Fibroblast of lung (primary cell): ENCODE measurements around the gene DGAT2. TPM values are rescaled to one million over a fixed set of nuclear protein-coding genes. Genes with fewer than 3 reads are reported as not detected.

Experiments used
- DNase-seq, 2 donors: peaks; one replicate each; pipeline versions ENCODE4 v3.0.0 to v3.0.0-alpha.2; 2010; ENCODE audit warnings: low read depth in 2 of 2
- H2AFZ ChIP-seq: 2 replicates; pipeline ENCODE4 v1.5.1; 2012; ENCODE audit warnings: low read length, control low read depth, inconsistent platforms
- H3K27ac ChIP-seq: 2 replicates; pipeline ENCODE4 v1.5.1; 2011; ENCODE audit warnings: low read length, control low read depth; ENCODE audit not compliant: insufficient read depth
- H3K27me3 ChIP-seq: 2 replicates; pipeline ENCODE4 v1.5.1; 2011; ENCODE audit warnings: mild to moderate bottlenecking, low read length; ENCODE audit not compliant: control insufficient read depth, insufficient read depth
- H3K36me3 ChIP-seq: 2 replicates; pipeline ENCODE4 v1.5.1; 2011; ENCODE audit warnings: low read length; ENCODE audit not compliant: control insufficient read depth, insufficient read depth
- H3K4me1 ChIP-seq: 2 replicates; pipeline ENCODE4 v1.5.1; 2011; ENCODE audit warnings: low read length; ENCODE audit not compliant: control insufficient read depth, insufficient read depth; ENCODE audit errors: extremely low read depth
- H3K4me2 ChIP-seq: 2 replicates; pipeline ENCODE4 v1.5.1; 2011; ENCODE audit warnings: low read length, control low read depth; ENCODE audit not compliant: insufficient read depth; ENCODE audit errors: extremely low read depth
- H3K4me3 ChIP-seq, 4 experiments: fragments of 200-600 bp in 1 of 4; sonication (generic) in 1 of 4; replicated peaks in 1 of 4; 2 replicates each; pipeline ENCODE4 v1.5.1; 2011 to 2016; ENCODE audit warnings: low read length in 4 of 4, low read depth in 3 of 4, mild to moderate bottlenecking in 3 of 4, control low read depth in 2 of 4, inconsistent platforms in 1 of 4, mixed read lengths in 1 of 4; ENCODE audit not compliant: insufficient read depth in 1 of 4; ENCODE audit errors: control extremely low read depth in 1 of 4
- H3K79me2 ChIP-seq: 2 replicates; pipeline ENCODE4 v1.5.1; 2012; ENCODE audit warnings: mild to moderate bottlenecking, low read length, inconsistent platforms; ENCODE audit not compliant: control insufficient read depth, insufficient read depth
- H3K9ac ChIP-seq: 2 replicates; pipeline ENCODE4 v1.5.1; 2011; ENCODE audit warnings: mild to moderate bottlenecking, low read length, control low read depth; ENCODE audit not compliant: insufficient read depth
- H3K9me3 ChIP-seq: 2 replicates; pipeline ENCODE4 v1.5.1; 2012; ENCODE audit warnings: low read depth, low read length; ENCODE audit not compliant: control insufficient read depth, insufficient read depth
- H4K20me1 ChIP-seq: 2 replicates; pipeline ENCODE4 v1.5.1; 2011; ENCODE audit warnings: low read length; ENCODE audit not compliant: control insufficient read depth, insufficient read depth; ENCODE audit errors: extremely low read depth
- CTCF ChIP-seq, 2 donors: IDR thresholded peaks in 1 of 2; conservative IDR thresholded peaks in 1 of 2; 1 replicate in 1 of 2; 2 replicates in 1 of 2; pipeline ENCODE4 v1.5.1; 2011 to 2012; ENCODE audit warnings: low read length in 2 of 2, control low read depth in 1 of 2, inconsistent platforms in 1 of 2, low read depth in 1 of 2, mild to moderate bottlenecking in 1 of 2
- EZH2 ChIP-seq: IDR thresholded peaks from 2 replicates; pipeline ENCODE4 v1.5.1; 2012; ENCODE audit warnings: low read length, control low read depth, mild to moderate bottlenecking; ENCODE audit errors: missing control alignments
- polyA minus RNA-seq: library from RNA; depleted of rRNA, polyadenylated mRNA; stranded (reverse); fragments of >200 nt; gene quantifications from 2 replicates; pipeline ENCODE4 v1.2.3, GENCODE V29; 2011; ENCODE audit warnings: low replicate concordance
- polyA plus RNA-seq, 2 donors: library from polyadenylated mRNA; depleted of rRNA in 1 of 2; stranded (reverse) in 1 of 2; unstranded in 1 of 2; fragments of >200 nt; gene quantifications; 2 replicates each; pipeline ENCODE4 v1.2.1, GENCODE V29; 2011 to 2012; ENCODE audit warnings: missing spikeins in 1 of 2
- total RNA-seq: library from RNA; depleted of rRNA; stranded (reverse); fragments of >200 nt; gene quantifications from 2 replicates; pipeline ENCODE4 v1.2.1, GENCODE V29; 2014

DGAT2 gene, protein sequence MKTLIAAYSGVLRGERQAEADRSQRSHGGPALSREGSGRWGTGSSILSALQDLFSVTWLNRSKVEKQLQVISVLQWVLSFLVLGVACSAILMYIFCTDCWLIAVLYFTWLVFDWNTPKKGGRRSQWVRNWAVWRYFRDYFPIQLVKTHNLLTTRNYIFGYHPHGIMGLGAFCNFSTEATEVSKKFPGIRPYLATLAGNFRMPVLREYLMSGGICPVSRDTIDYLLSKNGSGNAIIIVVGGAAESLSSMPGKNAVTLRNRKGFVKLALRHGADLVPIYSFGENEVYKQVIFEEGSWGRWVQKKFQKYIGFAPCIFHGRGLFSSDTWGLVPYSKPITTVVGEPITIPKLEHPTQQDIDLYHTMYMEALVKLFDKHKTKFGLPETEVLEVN
- total RNA-seq, result 1.3 and 2.3 TPM in 2 replicates
- polyA plus RNA-seq, result 0.32 and 0.77 TPM in 2 replicates
- polyA plus RNA-seq (2012), result 0.38 and 0.77 TPM in 2 replicates
- 0.27 TPM in 1 of 2 replicates, not detected in the other for polyA minus RNA-seq

GRCh38 chr11:75768112-75768908, at the start of gene DGAT2:
Gene DGAT2, plus strand, starts transcription at chr11:75768778. Its CDS starts 214 bp downstream, at chr11:75768992.
- Histone ChIP-seq H3K9ac (peak within 1 kb of the TSS; percentile 69), H3K9me3 (no peaks in the 10 kb centered on the region), H3K27ac (no peak within 1 kb of the TSS), H3K36me3 (no peaks in the 10 kb centered on the region), H4K20me1 (no peaks in the 10 kb centered on the region), H3K4me3 (peak within 1 kb of the TSS; percentile 28 to 51 (median 30)), H3K4me1 (no peaks in the 10 kb centered on the region), H3K4me2 (peak within 1 kb of the TSS; percentile 70), H2AFZ (peak within 1 kb of the TSS; percentile 48), H3K79me2 (no peaks in the 10 kb centered on the region), H3K27me3 (peaks cover 36% of the 10 kb centered on the region)
- DNase-seq, result peak; percentile 47 to 66
- TF ChIP-seq CTCF (conservative IDR thresholded peaks at IDR 0.05 in 1 of 2, IDR thresholded peaks at IDR 0.05 in 1 of 2; ENCODE audit: low read depth in 1 of 2, low read length in 2 of 2) (peak in 1 of 2 donors; percentile 6), EZH2 (no peak)

GRCh38 chr11:75719340-75720239, 49.0 kb upstream of the DGAT2 start:
- no peak for DNase-seq
- Histone ChIP-seq H4K20me1 (no peaks in the 10 kb centered on the region), H2AFZ (no peak overlapping the region), H3K9ac (no peak overlapping the region), H3K79me2 (no peaks in the 10 kb centered on the region), H3K27ac (no peak overlapping the region), H3K4me2 (no peak overlapping the region), H3K36me3 (no peaks in the 10 kb centered on the region), H3K9me3 (no peaks in the 10 kb centered on the region), H3K27me3 (peaks cover 18% of the 10 kb centered on the region), H3K4me1 (no peaks in the 10 kb centered on the region), H3K4me3 (no peak overlapping the region)
- TF ChIP-seq CTCF (conservative IDR thresholded peaks at IDR 0.05 in 1 of 2, IDR thresholded peaks at IDR 0.05 in 1 of 2; ENCODE audit: low read depth in 1 of 2, low read length in 2 of 2), result no peak
- no peak for TF ChIP-seq EZH2
